Hippocampal formation (tissue), 2 donors: ENCODE measurements around the gene ESPNL.

Experiments
- DNase-seq, 2 donors: peaks; one replicate each; lab custom pipeline; 2025; lab: John Stamatoyannopoulos, UW

ESPNL gene

DNA sequence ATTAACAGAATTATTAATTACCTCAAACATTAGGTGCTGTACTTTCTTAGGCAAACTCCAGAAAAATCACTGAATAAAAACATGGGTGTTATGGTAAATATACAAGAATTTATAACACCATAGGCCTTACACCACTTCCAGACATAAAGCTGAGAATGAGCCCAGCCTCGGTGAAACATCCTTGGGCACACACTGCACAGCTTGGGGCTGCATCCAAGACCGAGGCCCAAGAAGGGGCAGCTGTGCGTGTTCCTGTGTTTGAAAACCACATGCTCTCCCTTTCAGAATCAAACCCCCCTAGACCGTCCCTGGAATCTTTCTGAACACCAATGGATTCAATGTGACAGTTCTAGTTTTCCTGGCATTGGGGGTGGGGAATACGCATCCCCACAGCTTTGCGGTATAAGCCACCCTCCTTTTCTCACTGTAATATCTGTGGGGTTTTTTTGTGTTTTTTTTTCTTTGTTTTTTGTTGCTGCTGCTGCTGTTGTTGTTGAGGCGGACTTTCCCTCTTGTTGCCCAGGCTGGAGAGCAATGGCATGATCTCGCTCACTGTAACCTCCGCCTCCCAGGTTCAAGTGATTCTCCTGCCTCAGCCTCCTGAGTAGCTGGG is 71.5 kb downstream of the ESPNL start:
- no peak for DNase-seq

DNA sequence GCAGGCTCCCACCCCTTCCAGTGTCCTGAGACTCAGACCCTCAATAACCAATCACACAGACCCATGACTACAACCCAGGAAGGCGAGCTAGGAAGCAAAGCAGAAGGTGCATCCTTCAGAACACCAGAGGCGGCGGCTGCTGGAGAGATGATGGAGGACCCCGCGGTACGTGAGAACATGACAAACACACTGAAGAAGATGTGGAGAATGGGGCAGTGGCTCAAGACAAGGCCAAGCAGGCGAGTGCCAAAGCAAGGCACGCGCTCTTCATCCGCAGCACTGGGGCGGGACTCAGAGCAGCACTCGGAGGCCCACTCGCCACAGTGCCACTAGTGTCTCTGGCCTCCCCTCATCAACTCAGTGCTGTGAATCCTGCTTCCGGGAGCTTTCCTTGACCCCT is 72.3 kb downstream of the ESPNL start:
- no peak for DNase-seq

DNA sequence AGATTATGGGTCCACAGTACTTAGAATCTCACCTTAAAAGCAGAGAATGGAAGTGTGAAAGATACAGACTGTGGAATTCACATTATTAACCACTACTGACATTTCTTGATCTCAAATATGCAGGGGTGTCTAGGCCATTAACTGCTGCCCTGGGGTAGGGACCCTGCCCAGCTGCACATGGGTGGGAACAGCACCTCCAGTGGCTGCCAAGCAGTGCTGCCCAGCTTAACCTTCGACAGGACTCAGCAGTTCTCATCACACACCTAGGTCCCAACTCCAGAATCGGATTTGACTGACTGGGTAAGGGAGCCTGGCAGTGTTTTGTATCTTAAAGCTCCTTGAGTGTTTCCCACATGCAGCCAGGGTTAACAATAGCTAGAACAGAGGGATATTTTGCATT is 73.6 kb downstream of the ESPNL start:
- no peak for DNase-seq

- no peak for DNase-seq
Measured at GRCh38 chr2:238174291-238174690, 74.2 kb downstream of the ESPNL start.

- no peak for DNase-seq
Measured at GRCh38 chr2:238174701-238175100, 74.6 kb downstream of the ESPNL start.

DNA sequence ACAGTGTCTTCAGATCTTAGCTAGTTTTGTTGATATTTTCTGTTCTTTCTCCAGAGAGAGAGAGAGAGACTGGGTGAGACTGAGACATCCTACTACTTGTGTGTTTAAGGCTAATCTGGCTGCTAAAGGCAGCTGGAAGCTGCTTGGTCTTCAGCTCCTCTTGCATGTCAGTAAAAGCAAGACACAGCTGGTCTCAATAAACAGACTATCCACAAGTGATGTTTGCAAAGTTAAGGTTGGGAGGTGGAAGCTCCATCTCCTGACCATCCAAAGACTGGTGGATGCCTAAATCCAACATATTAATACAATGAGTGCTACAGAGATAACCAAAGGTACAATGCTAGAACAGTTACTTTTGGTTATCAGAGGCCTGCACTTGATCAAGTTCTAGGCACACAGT is 76.5 kb downstream of the ESPNL start:
- DNase-seq, result no peak

- no peak for DNase-seq
Measured at GRCh38 chr2:238180554-238180953, 80.4 kb downstream of the ESPNL start.

DNA sequence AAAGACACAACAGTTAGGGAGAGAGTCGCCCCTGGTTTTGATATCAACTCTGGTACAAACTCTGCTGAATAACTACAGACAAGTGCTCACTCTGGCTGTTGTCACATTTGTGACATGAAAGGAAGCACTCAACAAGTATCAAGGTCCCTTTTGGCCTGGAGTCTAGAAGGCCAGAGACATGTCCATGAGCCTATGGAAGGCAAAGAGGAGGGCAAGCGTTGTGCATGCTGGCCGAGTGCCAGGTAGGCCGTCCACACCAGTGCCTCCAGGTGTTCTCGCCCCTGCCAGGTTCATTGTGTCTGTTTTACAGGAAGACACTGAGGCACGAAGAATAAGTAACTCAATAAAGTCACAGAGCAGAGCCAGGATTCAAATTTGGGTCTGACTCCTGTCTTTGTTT is 82.2 kb downstream of the ESPNL start:
- DNase-seq, result no peak
